ENCODE data around the gene TRMT10B.

Gene TRMT10B

GRCh38 chr9:37732086-37732741 is 21.4 kb upstream of the TRMT10B start:
- no peak for TF ChIP-seq IKZF3 (tag by site-specific recombination; IDR thresholded peaks at IDR 0.05)
- TF ChIP-seq ZFHX2 (tag by site-specific recombination; conservative IDR thresholded peaks at IDR 0.05): no peak
- TF ChIP-seq, protein P1, sequence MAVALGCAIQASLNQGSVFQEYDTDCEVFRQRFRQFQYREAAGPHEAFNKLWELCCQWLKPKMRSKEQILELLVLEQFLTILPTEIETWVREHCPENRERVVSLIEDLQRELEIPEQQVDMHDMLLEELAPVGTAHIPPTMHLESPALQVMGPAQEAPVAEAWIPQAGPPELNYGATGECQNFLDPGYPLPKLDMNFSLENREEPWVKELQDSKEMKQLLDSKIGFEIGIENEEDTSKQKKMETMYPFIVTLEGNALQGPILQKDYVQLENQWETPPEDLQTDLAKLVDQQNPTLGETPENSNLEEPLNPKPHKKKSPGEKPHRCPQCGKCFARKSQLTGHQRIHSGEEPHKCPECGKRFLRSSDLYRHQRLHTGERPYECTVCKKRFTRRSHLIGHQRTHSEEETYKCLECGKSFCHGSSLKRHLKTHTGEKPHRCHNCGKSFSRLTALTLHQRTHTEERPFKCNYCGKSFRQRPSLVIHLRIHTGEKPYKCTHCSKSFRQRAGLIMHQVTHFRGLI (tag by site-specific recombination; IDR thresholded peaks at IDR 0.05): no peak
- no peak for TF ChIP-seq ZNF341 (tag by site-specific recombination; IDR thresholded peaks at IDR 0.05; ENCODE audit: low read depth)
- TF ChIP-seq ZNF114 (tag by site-specific recombination; IDR thresholded peaks at IDR 0.05): no peak
- TF ChIP-seq HIC1 (tag by site-specific recombination; IDR thresholded peaks at IDR 0.05): no peak
- no peak for TF ChIP-seq ZNF658 (tag by site-specific recombination; IDR thresholded peaks at IDR 0.05)
- no peak for TF ChIP-seq ZNF48 (tag by site-specific recombination; IDR thresholded peaks at IDR 0.05)
- TF ChIP-seq ZNF169 (tag by site-specific recombination; IDR thresholded peaks at IDR 0.05): no peak
- no peak for TF ChIP-seq ZNF26 (tag by site-specific recombination; IDR thresholded peaks at IDR 0.05)
- TF ChIP-seq ZFP69B (tag by site-specific recombination; IDR thresholded peaks at IDR 0.05): no peak
- no peak for TF ChIP-seq ZBTB17 (tag by site-specific recombination; IDR thresholded peaks at IDR 0.05)
- POLR2A ChIA-PET: no interaction called here

DNA sequence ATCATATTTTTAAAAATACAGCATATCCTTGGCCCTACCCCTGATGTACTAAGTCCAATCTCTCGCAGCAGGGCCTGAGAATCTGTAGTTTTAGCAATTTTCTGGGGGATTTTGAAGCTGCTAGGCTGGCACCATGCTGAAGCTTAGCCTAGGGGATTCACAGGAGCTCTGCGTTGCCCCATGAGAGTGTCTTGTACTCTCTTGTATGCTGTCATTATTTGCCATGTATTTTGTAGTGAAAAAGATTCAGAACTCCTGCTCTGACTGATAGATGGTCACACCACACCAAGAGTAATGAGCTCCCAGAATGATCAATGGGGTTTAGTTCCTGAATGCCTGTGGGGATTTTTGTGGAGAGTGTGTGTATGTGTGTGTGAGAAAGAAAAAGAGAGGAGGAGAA is 20.7 kb upstream of the TRMT10B start:
- ChIA-PET CTCF (interaction anchor here (0.6 to 2.7 kb wide), 5 partner anchors 11 to 250 kb away, joined by 3 to 9 read pairs (median 3); no protein-coding TSS in a partner anchor), POLR2A (interaction anchor here (0.6 kb wide), 1 partner anchor 803 kb away, joined by 7 read pairs; no protein-coding TSS in a partner anchor)
- Histone ChIP-seq H3K27ac (ENCODE audit: extremely low read depth, low read depth, low read length) (no peak overlapping the region), H3K4me3 (ENCODE audit: low read depth, low read length) (no peak overlapping the region), H3K4me1 (ENCODE audit: control insufficient read depth, insufficient read depth, low read length) (no peaks in the 10 kb centered on the region), H3K9me3 (ENCODE audit: control insufficient read depth, insufficient read depth, low read depth, low read length) (no peaks in the 10 kb centered on the region), H3K36me3 (ENCODE audit: control insufficient read depth in 2 of 2, insufficient read depth in 1 of 2, low read length in 2 of 2) (no peaks in the 10 kb centered on the region)
- TF ChIP-seq MEIS1 (CRISPR knock-in tag; IDR thresholded peaks at IDR 0.05; ENCODE audit: borderline replicate concordance) (no peak), SP3 (tag by site-specific recombination; IDR thresholded peaks at IDR 0.05) (no peak), ZBTB8A (tag by site-specific recombination; IDR thresholded peaks at IDR 0.05) (no peak), ZNF174 (tag by site-specific recombination; IDR thresholded peaks at IDR 0.05) (no peak), ZNF184 (tag by site-specific recombination; IDR thresholded peaks at IDR 0.05) (no peak)
- TF ChIP-seq, protein P2, sequence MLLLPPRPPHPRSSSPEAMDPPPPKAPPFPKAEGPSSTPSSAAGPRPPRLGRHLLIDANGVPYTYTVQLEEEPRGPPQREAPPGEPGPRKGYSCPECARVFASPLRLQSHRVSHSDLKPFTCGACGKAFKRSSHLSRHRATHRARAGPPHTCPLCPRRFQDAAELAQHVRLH (tag by site-specific recombination; IDR thresholded peaks at IDR 0.05): no peak

More at GRCh38 chr9:37732086-37732741, 21.4 kb upstream of the TRMT10B start:
- H3K4me1 ChIP-seq (ENCODE audit: control insufficient read depth, insufficient read depth, low read length): no peaks in the 10 kb centered on the region
- H3K27ac ChIP-seq (ENCODE audit: extremely low read depth, low read depth, low read length): no peak overlapping the region
- no peaks in the 10 kb centered on the region for H3K9me3 ChIP-seq (ENCODE audit: control insufficient read depth, insufficient read depth, low read depth, low read length)
- H3K36me3 ChIP-seq (ENCODE audit: control insufficient read depth in 2 of 2, insufficient read depth in 1 of 2, low read length in 2 of 2): no peaks in the 10 kb centered on the region
- H3K4me3 ChIP-seq (ENCODE audit: low read depth, low read length): no peak overlapping the region
- CTCF ChIA-PET: interaction anchor here (0.7 to 1.0 kb wide), 2 partner anchors 10 to 107 kb away, joined by 3 read pairs; no protein-coding TSS in a partner anchor
